PC-9 (cell line): ENCODE results near the gene EHBP1L1. TPM values are rescaled to one million over a fixed set of nuclear protein-coding genes. Genes with fewer than 3 reads are reported as not detected.

ENCODE experiments used
- BruUV-seq: library from RNA; stranded (reverse); fragments of 400-500 nt; replicated peaks from 2 replicates; lab custom pipeline; 2021; lab: Mats Ljungman, UMichigan
- CTCF ChIA-PET: fragments of 300-600 bp; sonication (Branson Sonifier 250); formaldehyde crosslinking; loops from one replicate; lab custom pipeline; 2022; ENCODE audit warnings: antibody characterized with exemption; lab: Charles Lee
- POLR2A ChIA-PET: fragments of 300-600 bp; sonication (Branson Sonifier 250); formaldehyde crosslinking; loops from one replicate; lab custom pipeline; 2022; ENCODE audit warnings: antibody characterized with exemption; ENCODE audit not compliant: unreplicated experiment; lab: Charles Lee
- DNase-seq, 2 experiments: peaks; one replicate each; pipeline versions ENCODE4 v3.0.0 to v3.0.0-alpha.2; 2015 to 2022; ENCODE audit warnings: mixed read lengths in 1 of 2
- H2AFZ ChIP-seq: fragments of 200-600 bp; sonication (generic); 2 replicates; pipeline ENCODE4 v1.8.1; 2017; ENCODE audit warnings: antibody characterized with exemption
- H3F3A ChIP-seq: fragments of 200-600 bp; sonication (generic); 2 replicates; pipeline ENCODE4 v1.8.1; 2017; ENCODE audit warnings: antibody characterized with exemption, mild to moderate bottlenecking, low read depth; ENCODE audit not compliant: insufficient read depth
- H3K27ac ChIP-seq: fragments of 200-600 bp; sonication (generic); 2 replicates; pipeline ENCODE4 v1.6.1; 2016; ENCODE audit warnings: mixed run types
- H3K27me3 ChIP-seq: fragments of 200-600 bp; sonication (generic); 2 replicates; pipeline ENCODE4 v1.6.1; 2016; ENCODE audit warnings: low read depth, mixed run types; ENCODE audit not compliant: insufficient read depth
- H3K36me3 ChIP-seq: fragments of 200-600 bp; sonication (generic); 2 replicates; pipeline ENCODE4 v1.6.1; 2016; ENCODE audit warnings: low read depth, mixed run types
- H3K4me1 ChIP-seq: fragments of 200-600 bp; sonication (generic); replicated peaks from 2 replicates; pipeline ENCODE4 v1.6.1; 2016; ENCODE audit warnings: mixed run types; ENCODE audit not compliant: insufficient read depth
- H3K4me2 ChIP-seq: fragments of 200-600 bp; sonication (generic); 2 replicates; pipeline ENCODE4 v1.6.1; 2017; ENCODE audit warnings: mixed run types
- H3K4me3 ChIP-seq: fragments of 200-600 bp; sonication (generic); 2 replicates; pipeline ENCODE4 v1.6.1; 2016; ENCODE audit warnings: mixed run types
- H3K79me2 ChIP-seq: fragments of 200-600 bp; sonication (generic); 2 replicates; pipeline ENCODE4 v1.6.1; 2017; ENCODE audit warnings: low read depth, mixed run types
- H3K9me2 ChIP-seq: fragments of 200-600 bp; sonication (generic); 2 replicates; pipeline ENCODE4 v1.8.1; 2017; ENCODE audit warnings: mild to moderate bottlenecking; ENCODE audit not compliant: insufficient read depth
- H3K9me3 ChIP-seq: fragments of 200-600 bp; sonication (generic); 2 replicates; pipeline ENCODE4 v1.8.1; 2016; ENCODE audit warnings: low read depth; ENCODE audit not compliant: insufficient read depth
- H4K20me1 ChIP-seq: fragments of 200-600 bp; sonication (generic); 2 replicates; pipeline ENCODE4 v1.8.1; 2017; ENCODE audit not compliant: insufficient read depth
- EZH2 ChIP-seq: fragments of 200-600 bp; sonication (generic); IDR thresholded peaks from 2 replicates; pipeline ENCODE4 v1.8.0; 2017; ENCODE audit warnings: antibody characterized with exemption, low read depth
- intact Hi-C: fragments of 100-400 bp; cut with micrococcal nuclease; formaldehyde crosslinking; loops from one replicate; pipeline ENCODE4 v1.10.0; 2022; ENCODE audit not compliant: unreplicated experiment
- total RNA-seq: library from RNA; stranded (reverse); gene quantifications from 2 replicates; pipeline ENCODE4 v1.2.3, GENCODE V29; 2021
- TF ChIP-seq, protein P1 (sequence below): fragments of 200-600 bp; sonication (generic); conservative IDR thresholded peaks from 2 replicates; pipeline ENCODE4 v1.6.1; 2017; ENCODE audit warnings: mixed run types, antibody characterized with exemption, mild to moderate bottlenecking, moderate library complexity

Gene EHBP1L1
- total RNA-seq, 1 experiment from 2014 or later: 123 TPM

DNA sequence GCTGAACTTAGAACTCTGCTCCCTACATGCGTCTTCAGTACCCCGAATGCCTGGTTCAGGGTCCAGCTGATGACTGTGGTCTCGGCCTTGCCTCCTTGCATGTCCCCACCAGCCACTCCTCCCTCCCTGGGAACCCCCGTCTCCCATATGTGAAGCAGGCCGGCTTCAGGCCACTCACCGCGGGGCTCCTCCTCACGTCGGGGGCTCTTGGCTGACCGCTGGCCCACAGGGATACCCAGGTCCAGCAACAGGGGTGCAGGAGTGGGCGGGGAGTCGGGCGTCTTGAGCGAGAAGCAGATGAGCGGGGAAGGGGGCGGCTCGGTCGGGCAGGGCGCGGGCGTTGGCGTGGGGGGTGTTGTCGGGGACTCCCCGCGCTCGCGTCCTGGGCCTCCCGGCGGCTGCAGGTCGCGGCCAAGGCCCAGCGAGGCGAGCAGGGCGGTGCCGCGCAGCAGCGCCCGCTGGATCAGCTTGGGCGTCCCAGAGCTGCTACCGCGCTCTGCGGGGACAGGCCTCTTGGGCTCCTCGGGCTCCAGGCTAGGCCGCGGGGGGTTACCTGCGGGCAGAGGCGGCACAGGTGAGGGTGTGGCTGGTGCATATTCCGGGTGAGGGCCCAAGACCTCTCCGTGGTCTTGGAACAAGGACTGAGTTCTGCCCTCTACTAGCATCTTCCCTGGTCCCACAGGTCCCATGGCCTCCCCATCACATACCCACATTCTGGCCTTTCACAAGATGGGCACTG, 23.5 kb downstream of the EHBP1L1 start:
- CTCF ChIA-PET: no interaction called here
- intact Hi-C loops: no loop called here
- POLR2A ChIA-PET: no interaction called here

DNA sequence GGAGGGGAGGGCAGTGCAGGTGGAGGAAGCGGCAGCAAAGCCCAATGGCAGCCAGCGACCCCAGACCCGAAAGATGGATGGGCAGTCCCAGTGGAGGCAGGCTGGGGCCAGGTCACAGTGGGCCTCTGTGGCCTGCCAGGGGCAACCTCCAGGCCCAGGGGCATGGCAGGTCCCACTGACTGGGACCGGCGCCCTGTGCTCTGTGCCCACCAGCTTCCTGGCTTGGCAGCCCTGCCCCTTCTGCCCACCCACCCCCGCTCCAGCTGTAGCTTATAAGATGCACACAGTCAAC, 24.0 kb downstream of the EHBP1L1 start:
- intact Hi-C loops: no loop called here
- ChIA-PET POLR2A (no interaction called here), CTCF (no interaction called here)
- Histone ChIP-seq H3K9me2 (no peaks in the 10 kb centered on the region), H3K27me3 (no peaks in the 10 kb centered on the region), H3K4me1 (0 out of 2 replicates have a peak, but pooled peaks cover 7% of the 10 kb centered on the region), H3K27ac (no peak overlapping the region), H3K36me3 (no peaks in the 10 kb centered on the region), H3K9me3 (no peaks in the 10 kb centered on the region), H3K4me3 (no peak overlapping the region), H4K20me1 (no peaks in the 10 kb centered on the region), H2AFZ (no peak overlapping the region), H3F3A (peaks cover 17% of the 10 kb centered on the region), H3K4me2 (no peak overlapping the region), H3K79me2 (no peaks in the 10 kb centered on the region)
- no peak for DNase-seq
- TF ChIP-seq, protein P1, sequence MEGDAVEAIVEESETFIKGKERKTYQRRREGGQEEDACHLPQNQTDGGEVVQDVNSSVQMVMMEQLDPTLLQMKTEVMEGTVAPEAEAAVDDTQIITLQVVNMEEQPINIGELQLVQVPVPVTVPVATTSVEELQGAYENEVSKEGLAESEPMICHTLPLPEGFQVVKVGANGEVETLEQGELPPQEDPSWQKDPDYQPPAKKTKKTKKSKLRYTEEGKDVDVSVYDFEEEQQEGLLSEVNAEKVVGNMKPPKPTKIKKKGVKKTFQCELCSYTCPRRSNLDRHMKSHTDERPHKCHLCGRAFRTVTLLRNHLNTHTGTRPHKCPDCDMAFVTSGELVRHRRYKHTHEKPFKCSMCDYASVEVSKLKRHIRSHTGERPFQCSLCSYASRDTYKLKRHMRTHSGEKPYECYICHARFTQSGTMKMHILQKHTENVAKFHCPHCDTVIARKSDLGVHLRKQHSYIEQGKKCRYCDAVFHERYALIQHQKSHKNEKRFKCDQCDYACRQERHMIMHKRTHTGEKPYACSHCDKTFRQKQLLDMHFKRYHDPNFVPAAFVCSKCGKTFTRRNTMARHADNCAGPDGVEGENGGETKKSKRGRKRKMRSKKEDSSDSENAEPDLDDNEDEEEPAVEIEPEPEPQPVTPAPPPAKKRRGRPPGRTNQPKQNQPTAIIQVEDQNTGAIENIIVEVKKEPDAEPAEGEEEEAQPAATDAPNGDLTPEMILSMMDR: no peak
- no TSS peak for BruUV-seq

More for the DNA sequence above, 23.5 kb downstream of the EHBP1L1 start:
- Histone ChIP-seq H3K36me3 (no peaks in the 10 kb centered on the region), H2AFZ (no peak overlapping the region), H3K4me3 (no peak overlapping the region), H4K20me1 (no peaks in the 10 kb centered on the region), H3K4me1 (0 out of 2 replicates have a peak, but pooled peaks cover 7% of the 10 kb centered on the region), H3K4me2 (no peak overlapping the region), H3K9me2 (no peaks in the 10 kb centered on the region), H3K9me3 (no peaks in the 10 kb centered on the region), H3K79me2 (no peaks in the 10 kb centered on the region), H3F3A (peaks cover 21% of the 10 kb centered on the region), H3K27me3 (no peaks in the 10 kb centered on the region), H3K27ac (no peak overlapping the region)
- TF ChIP-seq, protein P1: no peak
- TF ChIP-seq EZH2: no peak
- DNase-seq: no peak
- no TSS peak for BruUV-seq

DNA sequence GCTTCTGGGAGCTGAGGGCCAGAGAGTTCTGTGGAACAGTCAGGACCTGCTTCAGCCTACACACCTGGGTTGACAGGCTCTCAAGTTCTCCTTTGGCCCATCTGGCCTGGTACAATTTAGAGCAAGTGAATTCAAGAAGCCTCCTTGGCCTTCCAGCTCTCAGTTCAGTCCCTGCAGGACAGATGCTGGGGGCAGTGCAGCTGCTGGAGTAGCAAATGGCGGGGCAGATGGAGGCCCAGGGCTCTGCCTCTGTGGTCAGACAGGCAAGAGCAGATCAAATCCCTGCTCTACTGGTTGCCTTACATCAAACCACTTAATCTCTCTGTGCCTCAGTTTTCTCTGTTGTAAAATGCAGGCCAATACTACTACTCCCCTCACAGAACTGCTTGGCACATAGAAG, 28.4 kb downstream of the EHBP1L1 start:
- Histone ChIP-seq H3K4me3 (no peak overlapping the region), H3K36me3 (no peaks in the 10 kb centered on the region), H3K27ac (no peak overlapping the region), H3K79me2 (no peaks in the 10 kb centered on the region), H3K4me2 (no peak overlapping the region), H3K9me3 (no peaks in the 10 kb centered on the region), H3K27me3 (no peaks in the 10 kb centered on the region), H4K20me1 (peaks cover 1% of the 10 kb centered on the region; the same call in 1 of the 2 replicates), H2AFZ (no peak overlapping the region), H3K9me2 (no peaks in the 10 kb centered on the region), H3F3A (peaks cover 8% of the 10 kb centered on the region; the same call in 1 of the 2 replicates), H3K4me1 (no peaks in the 10 kb centered on the region)
- no TSS peak for BruUV-seq
- intact Hi-C loops: no loop called here
- TF ChIP-seq, protein P1: no peak
- no peak for TF ChIP-seq EZH2
- DNase-seq: no peak
- ChIA-PET CTCF (interaction anchor here (0.6 kb wide), 1 partner anchor 43 kb away, joined by 3 read pairs; no protein-coding TSS in a partner anchor), POLR2A (interaction anchor here (0.6 kb wide), 1 partner anchor 25 kb away, joined by 12 read pairs; no protein-coding TSS in a partner anchor)
